IMR-90 (cell line): ENCODE results near the gene GPR141. TPM values are rescaled to one million over a fixed set of nuclear protein-coding genes. Genes with fewer than 3 reads are reported as not detected.

Source experiments
- ATAC-seq: fragments of 200-7000 bp; cut with Tn5 transposase; 2 replicates; pipeline ENCODE4 v1.9.1; 2020; ENCODE audit warnings: low read depth, mild to moderate bottlenecking, moderate library complexity
- BruUV-seq: library from RNA; stranded (reverse); fragments of 400-500 nt; replicated peaks from 2 replicates; lab custom pipeline; 2021; lab: Mats Ljungman, UMichigan
- CTCF ChIA-PET: fragments of 300-600 bp; formaldehyde crosslinking; extraction: SDS; loops from one replicate; lab custom pipeline; 2021; ENCODE audit warnings: antibody characterized with exemption; lab: Yijun Ruan, JAX
- POLR2A ChIA-PET: fragments of 300-600 bp; sonication (Branson Sonifier 250); formaldehyde crosslinking; loops from one replicate; lab custom pipeline; 2022; ENCODE audit warnings: antibody characterized with exemption; ENCODE audit not compliant: unreplicated experiment; lab: Charles Lee
- DNase-seq: peaks from one replicate; pipeline ENCODE4 v3.0.0; 2013
- H2AFZ ChIP-seq: replicated peaks from 2 replicates; pipeline ENCODE3; 2013; ENCODE audit warnings: low read length, mild to moderate bottlenecking; ENCODE audit not compliant: poor library complexity
- H2AK5ac ChIP-seq: 2 replicates; pipeline ENCODE4 v1.6.1; 2013; ENCODE audit warnings: low read depth, low read length, inconsistent platforms
- H2AK9ac ChIP-seq: replicated peaks from 2 replicates; pipeline ENCODE3; 2013; ENCODE audit warnings: mild to moderate bottlenecking, low read depth, low read length, moderate library complexity; ENCODE audit not compliant: poor library complexity
- H2BK120ac ChIP-seq: 2 replicates; pipeline ENCODE4 v1.6.1; 2013; ENCODE audit warnings: low read depth, low read length, inconsistent platforms
- H2BK15ac ChIP-seq: 3 replicates; pipeline ENCODE4 v1.6.1; 2013; ENCODE audit warnings: low read depth, low read length, inconsistent platforms
- H2BK20ac ChIP-seq: 2 replicates; pipeline ENCODE4 v1.6.1; 2013; ENCODE audit warnings: low read depth, mild to moderate bottlenecking, inconsistent platforms, low read length, moderate library complexity
- H2BK5ac ChIP-seq: 2 replicates; pipeline ENCODE4 v1.6.1; 2013; ENCODE audit warnings: mild to moderate bottlenecking, low read depth, low read length, inconsistent platforms; ENCODE audit not compliant: poor library complexity, severe bottlenecking
- H3K14ac ChIP-seq: replicated peaks from 2 replicates; pipeline ENCODE4 v1.6.1; 2013; ENCODE audit warnings: low read depth, low read length, inconsistent platforms
- H3K18ac ChIP-seq: 2 replicates; pipeline ENCODE4 v1.6.1; 2013; ENCODE audit warnings: low read depth, low read length, control low read depth
- H3K23ac ChIP-seq: 2 replicates; pipeline ENCODE4 v1.6.1; 2013; ENCODE audit warnings: low read depth, low read length, inconsistent platforms
- H3K27ac ChIP-seq: 2 replicates; pipeline ENCODE4 v1.5.1; 2013; ENCODE audit warnings: mild to moderate bottlenecking, control low read depth, low read length; ENCODE audit not compliant: insufficient read depth
- H3K27me3 ChIP-seq: 2 replicates; pipeline ENCODE4 v1.6.1; 2013; ENCODE audit warnings: low read length; ENCODE audit not compliant: control insufficient read depth, insufficient read depth
- H3K36me3 ChIP-seq: 2 replicates; pipeline ENCODE4 v1.6.1; 2013; ENCODE audit warnings: low read length, mixed read lengths; ENCODE audit not compliant: control insufficient read depth, insufficient read depth
- H3K4ac ChIP-seq: 2 replicates; pipeline ENCODE4 v1.6.1; 2013; ENCODE audit warnings: low read depth, low read length, inconsistent platforms
- H3K4me1 ChIP-seq: 2 replicates; pipeline ENCODE4 v1.6.1; 2013; ENCODE audit warnings: low read length, mixed read lengths; ENCODE audit not compliant: control insufficient read depth, insufficient read depth
- H3K4me2 ChIP-seq: 2 replicates; pipeline ENCODE4 v1.6.1; 2013; ENCODE audit warnings: low read depth, mild to moderate bottlenecking, control low read depth, low read length, moderate library complexity
- H3K4me3 ChIP-seq: 2 replicates; pipeline ENCODE4 v1.5.1; 2013; ENCODE audit warnings: low read depth, mild to moderate bottlenecking, control low read depth, low read length, moderate library complexity; ENCODE audit not compliant: insufficient read depth
- H3K56ac ChIP-seq: 2 replicates; pipeline ENCODE4 v1.6.1; 2013; ENCODE audit warnings: low read length, inconsistent platforms; ENCODE audit not compliant: insufficient read depth; ENCODE audit errors: extremely low read depth
- H3K79me1 ChIP-seq, 2 experiments: 2 replicates each; pipeline ENCODE4 v1.6.1; 2013; ENCODE audit warnings: low read length in 2 of 2, inconsistent platforms in 1 of 2, low read depth in 1 of 2
- H3K9ac ChIP-seq: 2 replicates; pipeline ENCODE4 v1.6.1; 2013; ENCODE audit warnings: low read depth, low read length, control low read depth
- H3K9me1 ChIP-seq: 2 replicates; pipeline ENCODE4 v1.6.1; 2013; ENCODE audit warnings: low read length, inconsistent platforms; ENCODE audit not compliant: insufficient read depth
- H3K9me3 ChIP-seq: 2 replicates; pipeline ENCODE4 v1.6.1; 2013; ENCODE audit warnings: low read length; ENCODE audit not compliant: control insufficient read depth, insufficient read depth
- H4K20me1 ChIP-seq: 2 replicates; pipeline ENCODE4 v1.6.1; 2013; ENCODE audit warnings: low read length, inconsistent platforms; ENCODE audit not compliant: insufficient read depth
- H4K5ac ChIP-seq: 2 replicates; pipeline ENCODE4 v1.6.1; 2013; ENCODE audit warnings: mild to moderate bottlenecking, low read depth, low read length, control low read depth
- H4K8ac ChIP-seq, 2 experiments: 2 replicates each; pipeline ENCODE4 v1.6.1; 2013; ENCODE audit warnings: low read depth in 2 of 2, low read length in 2 of 2, control low read depth in 1 of 2, inconsistent platforms in 1 of 2
- H4K91ac ChIP-seq: 2 replicates; pipeline ENCODE4 v1.6.1; 2013; ENCODE audit warnings: low read depth, low read length, inconsistent platforms; ENCODE audit not compliant: insufficient read depth
- ELK1 ChIP-seq: fragments of 150-350 bp; IDR thresholded peaks from 2 replicates; pipeline ENCODE4 v1.6.1; 2016; ENCODE audit warnings: low read depth, mild to moderate bottlenecking, low read length, moderate library complexity, borderline replicate concordance
- MAFK ChIP-seq: IDR thresholded peaks from 2 replicates; pipeline ENCODE4 v1.6.1; 2012; ENCODE audit warnings: low read depth, low read length, improper control_type of control experiment
- MXI1 ChIP-seq: IDR thresholded peaks from 2 replicates; pipeline ENCODE4 v1.6.1; 2012; ENCODE audit warnings: low read depth, mild to moderate bottlenecking, low read length, moderate library complexity, borderline replicate concordance
- USF2 ChIP-seq: fragments of 150-350 bp; IDR thresholded peaks from 2 replicates; pipeline ENCODE4 v1.6.1; 2017; ENCODE audit warnings: mild to moderate bottlenecking, antibody characterized with exemption, low read length, low read depth
- WGBS, 2 experiments: methylation state at CpG; one replicate each; pipeline versions ENCODE4 v1.1.5 to v1.1.7; 2013; ENCODE audit warnings: missing lambda C conversion rate in 2 of 2; ENCODE audit not compliant: insufficient read length in 1 of 2; ENCODE audit errors: extremely low coverage in 2 of 2; 5-methylcytosine and 5-hydroxymethylcytosine counted together
- dilution Hi-C: fragments of 300-500 bp; cut with HindIII; formaldehyde crosslinking; loops from one replicate; pipeline ENCODE4 v1.14.3; 2018; ENCODE audit warnings: low sequenced_read_pairs; ENCODE audit not compliant: unreplicated experiment
- in situ Hi-C: fragments of 300-500 bp; cut with MboI; formaldehyde crosslinking; loops from 3 replicates; pipeline ENCODE4 v1.14.3; 2019; ENCODE audit warnings: low sequenced_read_pairs, inconsistent platforms, mixed read lengths
- intact Hi-C: fragments of 100-400 bp; cut with micrococcal nuclease; formaldehyde crosslinking; loops from 2 replicates; pipeline ENCODE4 v1.10.0; 2022
- polyA plus RNA-seq, 3 experiments: library from polyadenylated mRNA; depleted of rRNA; stranded (reverse); fragments of >200 nt; gene quantifications; 2 replicates each; pipeline ENCODE4 v1.2.3, GENCODE V29; 2012; ENCODE audit warnings: low replicate concordance in 1 of 3
- total RNA-seq: library from RNA; depleted of rRNA; stranded (reverse); fragments of >200 nt; gene quantifications from 2 replicates; pipeline ENCODE4 v1.2.3, GENCODE V29; 2012

Gene GPR141
- total and polyA plus RNA-seq, 2 of the 4 experiments (the other 2 are of a cell fraction): not detected

GRCh38 chr7:37740398-37740797 lies 56.8 kb downstream of the GPR141 start:
- no peak overlapping the region for H2AK5ac ChIP-seq
- no peaks in the 10 kb centered on the region for H3K79me1 ChIP-seq
- H2BK120ac ChIP-seq: no peak overlapping the region
- no peak overlapping the region for H3K56ac ChIP-seq
- peaks cover 3% of the 10 kb centered on the region; the same call in 1 of the 2 replicates for H3K9me3 ChIP-seq
- WGBS, 2 experiments: 94% methylated on average over 3 of the region's 7 CpGs; no CpG with 5 or more reads in 1 of the 2 experiments
- in situ Hi-C loops (no loop called here), dilution Hi-C loops (no loop called here), intact Hi-C loops (no loop called here)
- H3K4me2 ChIP-seq: no peak overlapping the region
- no peak overlapping the region for H3K9ac ChIP-seq
- no peak overlapping the region for H3K4ac ChIP-seq
- H3K9me1 ChIP-seq: no peaks in the 10 kb centered on the region
- no peak overlapping the region for H3K23ac ChIP-seq
- no peak for DNase-seq
- no peak overlapping the region for H3K4me3 ChIP-seq
- no TSS peak for BruUV-seq
- no peaks in the 10 kb centered on the region for H3K4me1 ChIP-seq
- no peak for ATAC-seq
- H3K18ac ChIP-seq: no peak overlapping the region
- no peak overlapping the region for H2BK20ac ChIP-seq
- H4K5ac ChIP-seq: no peak overlapping the region
- POLR2A ChIA-PET: no interaction called here
- H3K14ac ChIP-seq: no peak overlapping the region
- H2BK5ac ChIP-seq: no peak overlapping the region
- TF ChIP-seq USF2 (no peak), MAFK (peak; percentile 69), ELK1 (no peak), MXI1 (no peak)
- H2BK15ac ChIP-seq: no peak overlapping the region
- H4K20me1 ChIP-seq: no peaks in the 10 kb centered on the region
- no peak overlapping the region for H4K8ac ChIP-seq
- H3K27ac ChIP-seq: no peak overlapping the region
- no peak overlapping the region for H2AFZ ChIP-seq
- H3K36me3 ChIP-seq: no peaks in the 10 kb centered on the region
- no peak overlapping the region for H4K91ac ChIP-seq
- CTCF ChIA-PET: no interaction called here
- H2AK9ac ChIP-seq: no peak overlapping the region
- no peaks in the 10 kb centered on the region for H3K27me3 ChIP-seq
